NCI-H1105 treated with DMSO at 0.1 percent for 48 hours (cell line): ENCODE results near the gene PLOD2.

ENCODE experiments used
- DNase-seq: peaks from one replicate; lab custom pipeline; 2025; lab: John Stamatoyannopoulos, UW

The PLOD2 gene

DNA sequence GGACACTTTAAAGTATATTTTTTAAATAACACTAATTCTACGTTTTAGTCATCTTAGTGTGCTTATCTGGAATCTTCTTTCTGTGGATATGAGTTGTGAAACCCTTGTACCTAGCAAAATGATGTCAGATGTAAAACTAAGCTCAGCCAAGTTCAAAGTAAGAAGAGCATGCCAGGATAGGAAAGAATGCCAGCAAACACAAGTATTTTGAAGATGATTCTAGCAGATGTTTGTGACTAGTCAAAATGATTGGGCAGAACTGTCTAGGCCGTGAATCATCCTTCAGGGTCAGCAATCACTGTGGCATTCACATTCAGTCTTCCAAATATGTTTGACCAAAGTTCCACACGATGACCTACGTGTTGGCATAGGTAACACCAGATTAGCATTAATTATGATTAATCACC, 5.4 kb upstream of the PLOD2 start:
- DNase-seq: no peak

DNA sequence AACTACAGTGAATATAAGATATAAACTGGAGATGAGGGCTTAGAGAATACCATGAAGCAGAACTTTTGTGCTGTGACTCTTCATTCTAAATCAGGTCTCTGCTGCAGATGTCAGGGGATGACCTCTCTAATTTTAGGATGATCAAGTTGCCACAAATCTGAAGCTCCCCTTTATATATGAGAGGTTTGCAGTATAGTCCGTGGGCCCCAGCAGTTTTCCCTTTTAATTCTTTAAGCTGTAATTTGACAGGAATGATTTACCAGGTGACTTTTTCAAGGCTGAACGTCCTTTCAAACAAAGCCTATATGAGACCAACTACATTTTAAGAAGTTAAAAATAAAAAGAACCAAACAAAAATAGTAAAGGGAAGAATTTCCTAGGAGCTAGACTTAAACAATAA, 4.9 kb upstream of the PLOD2 start:
- no peak for DNase-seq

DNA sequence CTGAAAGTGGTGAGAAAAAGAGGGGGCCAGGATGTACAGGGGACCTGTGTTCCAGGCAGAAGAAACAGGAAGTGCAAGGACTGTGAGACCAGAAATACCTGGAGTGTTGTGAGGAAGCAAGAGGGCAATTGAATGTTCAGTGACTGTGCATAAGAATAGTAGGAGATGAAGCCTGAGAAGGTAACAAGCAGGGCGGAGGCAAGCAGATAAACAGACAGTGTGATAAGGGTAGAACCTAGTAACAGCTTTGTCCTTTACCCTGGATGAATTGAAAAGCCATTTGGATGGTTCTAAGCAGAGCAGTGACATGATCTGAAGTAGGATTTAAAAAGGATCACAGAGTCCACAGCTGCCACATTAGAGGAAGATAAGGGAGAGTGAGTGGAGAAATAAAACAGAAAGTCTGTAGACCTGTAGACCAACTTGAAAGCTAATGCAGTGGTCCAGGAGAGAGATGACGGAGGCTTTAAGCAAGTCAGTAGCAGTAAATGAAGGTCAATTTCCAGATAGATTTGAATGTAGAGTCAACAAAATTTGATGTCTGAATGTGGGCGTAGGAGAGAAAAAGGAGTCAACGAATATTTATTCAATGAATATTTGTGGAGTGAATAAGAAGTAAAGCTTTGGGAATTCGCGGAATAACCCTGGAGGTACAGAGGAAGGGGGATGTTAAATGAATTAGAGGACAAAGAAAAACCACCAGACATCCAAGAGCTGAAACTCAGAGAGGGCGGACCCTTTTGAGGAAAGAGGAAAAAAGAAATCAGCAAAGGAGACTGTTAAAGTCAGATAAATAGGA, 4.2 kb upstream of the PLOD2 start:
- DNase-seq: no peak

GRCh38 chr3:146164506-146164905, 3.5 kb upstream of the PLOD2 start:
- DNase-seq: no peak

- DNase-seq: no peak
Measured at GRCh38 chr3:146164071-146164470, 3.1 kb upstream of the PLOD2 start.

DNA sequence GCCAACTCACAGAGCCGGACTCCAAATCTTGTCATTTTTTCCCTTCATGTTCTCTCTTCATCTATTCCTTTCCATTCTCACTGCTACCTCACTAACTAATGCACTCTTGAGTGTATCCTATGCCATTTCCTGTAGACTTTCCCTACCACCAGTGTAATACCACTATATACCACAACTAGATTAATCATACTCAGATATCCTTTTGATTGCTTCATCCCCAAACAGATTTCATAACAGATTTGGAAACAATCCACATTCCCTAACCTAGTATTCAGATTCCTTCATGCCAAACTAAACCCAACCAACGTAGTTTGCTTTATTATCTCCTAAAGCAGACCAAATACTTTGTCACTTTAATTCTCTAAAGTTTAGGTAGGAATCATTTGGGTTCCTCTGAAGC, 2.6 kb upstream of the PLOD2 start:
- DNase-seq: no peak

GRCh38 chr3:146162561-146162960, 1.6 kb upstream of the PLOD2 start:
- no peak for DNase-seq

- peak; percentile 71 for DNase-seq
Measured at GRCh38 chr3:146161663-146162002, 649 bp upstream of the PLOD2 start.

DNA sequence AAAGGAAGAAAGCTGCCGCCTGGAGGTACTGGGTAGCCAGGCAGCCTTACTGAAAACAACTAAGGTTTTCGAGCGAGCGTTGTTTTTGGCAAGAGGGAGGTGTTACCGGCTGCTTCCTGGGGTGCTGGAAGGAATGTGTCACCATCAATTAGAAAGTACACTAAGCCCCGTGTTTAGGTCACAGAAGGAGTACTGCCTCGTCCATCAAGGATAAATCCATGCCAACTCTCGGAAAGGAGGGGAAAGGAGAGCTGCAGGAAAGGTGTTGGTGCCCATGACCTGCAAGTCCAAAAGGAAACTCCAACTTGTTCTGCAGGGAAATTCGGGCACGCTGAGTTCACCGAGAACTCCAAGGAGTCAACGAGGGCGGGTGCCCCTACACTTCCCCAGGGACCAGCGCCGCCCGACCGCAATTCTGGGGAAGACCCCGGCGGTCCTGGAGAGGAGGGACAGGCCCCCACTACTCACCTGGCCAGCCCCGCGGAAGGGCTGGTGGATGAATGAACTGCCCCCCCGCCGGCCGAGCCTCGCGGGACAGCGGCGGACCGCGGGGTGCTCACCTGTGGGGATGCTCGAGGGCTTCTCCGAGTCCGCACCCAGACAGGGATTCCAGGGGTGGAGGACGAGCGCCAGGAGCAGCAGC, 542 bp downstream of the PLOD2 start:
- DNase-seq: peak; percentile 87

DNA sequence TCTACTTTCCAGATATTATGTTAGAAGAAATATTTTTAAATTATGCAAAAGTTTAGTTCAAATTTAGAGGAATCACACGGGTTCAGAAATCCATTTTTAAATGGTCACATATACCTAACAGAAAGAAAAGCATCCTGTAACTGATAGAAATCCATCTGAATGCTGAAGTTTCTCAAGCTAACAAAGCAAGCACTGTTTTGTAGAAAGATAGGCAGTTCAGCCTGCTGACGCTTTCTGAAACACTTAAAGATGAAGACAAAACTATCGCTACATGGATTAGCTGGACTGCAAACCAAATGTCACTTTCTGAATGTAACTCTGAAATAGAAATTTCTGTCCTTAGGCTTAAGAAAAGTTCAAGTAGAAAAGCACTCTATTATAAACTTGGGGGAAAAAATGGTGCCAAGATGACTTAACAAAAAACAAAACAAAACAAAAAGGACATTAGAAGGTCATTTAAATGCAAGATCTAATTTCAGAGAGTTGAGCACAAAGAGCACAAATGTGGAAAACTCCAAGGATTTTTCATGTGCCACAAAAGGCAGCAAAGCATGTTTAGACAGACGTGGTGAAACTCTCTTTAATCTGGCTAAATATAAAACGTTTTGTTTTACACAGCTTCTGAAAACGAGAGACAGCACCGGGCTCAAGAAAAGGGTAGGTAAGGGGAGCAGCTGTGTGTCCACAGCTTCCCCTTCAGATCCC, 1.2 kb downstream of the PLOD2 start:
- no peak for DNase-seq

DNA sequence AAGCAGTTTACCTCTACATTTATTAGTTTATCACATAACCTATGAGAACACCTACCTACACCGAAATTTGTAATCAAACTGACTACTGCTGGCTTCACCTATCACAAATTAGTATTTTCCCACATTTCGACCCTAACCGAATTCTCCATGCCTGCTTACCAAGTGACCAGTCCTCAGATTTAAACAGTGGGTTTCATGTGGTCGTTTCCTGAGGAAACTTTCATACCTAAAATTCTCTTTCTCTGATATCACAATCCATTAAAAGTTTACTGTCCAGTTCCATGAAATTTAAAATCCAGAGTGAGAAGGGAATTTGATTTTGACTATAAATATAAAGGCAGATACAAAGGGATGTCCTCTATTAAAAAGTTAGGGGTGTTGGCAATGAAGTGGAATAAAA, 1.9 kb downstream of the PLOD2 start:
- no peak for DNase-seq

DNA sequence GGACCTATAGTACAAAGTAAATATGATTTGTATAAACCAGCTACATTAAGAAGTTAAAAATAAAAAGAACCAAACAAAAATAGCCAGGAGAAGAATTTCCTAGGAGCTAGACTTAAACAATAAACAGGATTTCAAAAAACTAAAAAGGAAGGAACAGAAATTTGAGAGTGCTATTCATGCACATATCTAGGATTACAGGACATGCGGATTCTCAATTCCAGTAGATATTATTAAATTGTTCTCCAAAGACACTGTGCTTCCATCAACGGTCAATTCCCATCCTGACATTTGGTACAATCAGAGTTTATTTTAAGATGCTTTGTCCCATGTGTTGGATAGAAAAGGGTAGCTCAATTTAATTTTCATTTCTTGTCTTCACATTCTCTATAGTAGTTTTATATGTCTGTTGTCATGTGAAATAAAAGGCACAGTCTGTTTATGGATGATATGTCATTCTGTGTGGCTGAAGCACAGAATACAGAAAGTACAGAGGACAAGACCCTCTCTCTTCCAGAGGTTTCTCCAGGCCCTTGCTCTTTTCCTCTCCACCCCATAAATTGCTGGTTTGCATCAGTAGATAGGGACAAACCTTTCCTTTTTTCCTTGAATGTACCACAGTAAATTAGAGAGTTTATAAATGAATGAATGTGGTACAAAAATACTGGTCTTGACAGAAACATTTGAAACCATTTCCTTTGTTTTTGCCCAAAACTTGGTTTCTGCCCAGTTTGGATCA, 3.5 kb downstream of the PLOD2 start:
- no peak for DNase-seq

DNA sequence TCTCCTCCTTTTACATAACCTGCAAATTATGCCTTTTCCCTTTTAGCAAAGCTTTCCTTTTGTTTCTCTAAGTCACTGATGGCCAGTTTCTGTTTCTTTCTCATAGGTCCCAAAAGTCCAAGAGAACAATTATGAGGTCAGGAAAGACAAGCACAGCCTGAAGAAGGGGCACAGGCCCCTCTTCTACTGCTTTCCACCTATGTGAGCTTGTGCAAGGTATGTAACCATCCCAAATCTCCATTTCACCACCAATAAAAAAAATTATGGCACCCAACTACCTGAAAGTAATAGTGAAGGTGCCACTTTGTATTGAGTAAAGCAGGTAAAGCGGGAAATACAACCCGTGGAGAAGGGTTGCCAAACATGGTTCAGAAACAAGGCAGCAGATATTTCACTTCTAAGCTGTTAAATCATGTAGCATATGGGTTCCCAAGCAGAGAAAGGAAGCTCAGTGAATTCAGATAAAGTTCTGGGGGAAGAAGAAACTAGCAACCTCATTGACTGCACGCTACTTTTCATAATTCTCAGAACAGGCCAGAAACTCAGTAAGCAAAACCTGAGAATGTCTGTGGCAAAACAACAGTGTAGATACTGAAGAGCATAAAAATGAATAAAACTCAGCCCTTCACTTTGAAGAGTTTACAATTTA, 4.2 kb downstream of the PLOD2 start:
- DNase-seq: no peak

- DNase-seq: peak; percentile 57
Measured at GRCh38 chr3:146156095-146156494, 4.9 kb downstream of the PLOD2 start.

- no peak for DNase-seq
Measured at GRCh38 chr3:146154995-146155394, 6.0 kb downstream of the PLOD2 start.

DNA sequence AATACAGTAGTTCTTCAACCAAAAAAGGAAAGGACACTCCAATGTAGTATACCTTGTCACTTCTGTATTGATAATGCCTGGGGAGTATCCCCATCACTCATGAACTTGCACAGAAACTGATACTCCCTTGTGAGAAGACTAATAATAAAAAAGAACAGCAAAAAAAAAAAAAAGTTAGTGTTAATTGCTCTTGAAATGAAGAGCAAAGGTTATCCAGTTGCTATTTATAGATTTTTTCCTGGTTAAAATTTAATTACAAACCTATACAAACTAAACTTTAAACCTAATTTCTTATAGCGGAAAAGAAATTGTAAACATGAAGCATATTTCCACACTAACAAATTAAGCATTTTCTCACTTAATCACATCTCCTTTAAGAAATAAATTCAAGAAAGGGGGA, 6.7 kb downstream of the PLOD2 start:
- DNase-seq: no peak

DNA sequence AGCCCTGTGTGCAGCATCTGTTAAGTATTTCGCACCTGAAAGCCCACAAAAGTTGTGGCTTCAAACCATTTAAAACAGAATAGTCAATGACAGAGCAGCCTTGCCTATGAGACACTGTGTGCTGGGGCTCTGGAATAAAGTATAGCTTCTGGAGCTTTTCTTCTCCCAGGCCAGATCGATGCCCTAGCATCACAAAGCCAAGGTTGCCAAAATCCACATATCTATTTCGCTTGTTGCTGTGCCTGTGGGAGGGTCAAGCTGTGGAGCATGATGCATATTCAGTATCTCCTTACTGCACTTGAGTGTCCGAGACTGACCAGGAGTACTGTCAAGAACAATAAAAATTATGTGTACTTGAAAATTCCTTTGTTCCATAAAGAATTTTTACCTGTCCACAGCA, 7.6 kb downstream of the PLOD2 start:
- DNase-seq: no peak

GRCh38 chr3:146152834-146153233, 8.2 kb downstream of the PLOD2 start:
- DNase-seq: no peak

- DNase-seq: no peak
Measured at GRCh38 chr3:146148468-146148931, 12.5 kb downstream of the PLOD2 start.

DNA sequence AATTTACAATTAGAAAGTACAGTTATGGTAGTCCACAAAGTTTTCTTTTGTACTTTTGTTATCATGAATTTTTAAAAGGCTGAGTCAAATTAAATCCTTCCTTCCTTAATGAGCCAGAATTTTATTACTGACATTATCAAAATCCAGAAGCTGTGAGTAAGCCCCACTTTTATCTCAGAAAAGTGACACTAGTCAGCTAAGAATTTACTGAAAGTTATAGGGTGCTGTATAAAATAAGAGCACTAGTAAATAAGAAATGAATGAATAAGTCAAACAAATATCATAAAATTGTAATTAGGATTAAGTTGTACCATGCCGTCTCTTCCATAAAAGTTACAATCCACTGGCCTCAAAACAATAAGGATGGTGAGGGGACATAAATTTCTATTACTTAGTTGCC, 15.3 kb downstream of the PLOD2 start:
- DNase-seq: no peak

- no peak for DNase-seq
Measured at GRCh38 chr3:146142757-146143156, 18.2 kb downstream of the PLOD2 start.

- DNase-seq: no peak
Measured at GRCh38 chr3:146139586-146140110, 21.3 kb downstream of the PLOD2 start.
